T-helper 17 cell (primary cell): ENCODE data around the gene ALG14. TPM values are rescaled to one million over a fixed set of nuclear protein-coding genes. Genes with fewer than 3 reads are reported as not detected.

Source experiments
- ATAC-seq: fragments of 150-1000 bp; cut with Tn5 transposase; 2 replicates; pipeline ENCODE4 v1.10.0; 2021; ENCODE audit warnings: mild to moderate bottlenecking, moderate library complexity
- DNase-seq, 3 donors: peaks; one replicate each; pipeline versions ENCODE4 v3.0.0 to v3.0.0-alpha.2; 2020 to 2021
- H3K9me3 ChIP-seq: one replicate; pipeline ENCODE4 v1.7.0; 2013; ENCODE audit warnings: low read length, mild to moderate bottlenecking; ENCODE audit not compliant: control insufficient read depth, poor library complexity, severe bottlenecking
- H3K27ac Mint-ChIP-seq: one replicate; pipeline ENCODE4 v1.8.0; 2022; ENCODE audit warnings: mild to moderate bottlenecking, moderate library complexity, mixed read lengths
- H3K27me3 Mint-ChIP-seq: one replicate; pipeline ENCODE4 v1.8.0; 2022; ENCODE audit warnings: mixed read lengths
- H3K36me3 Mint-ChIP-seq: one replicate; pipeline ENCODE4 v1.8.0; 2022; ENCODE audit warnings: low read depth, mixed read lengths
- H3K4me1 Mint-ChIP-seq: one replicate; pipeline ENCODE4 v1.8.0; 2022; ENCODE audit warnings: mild to moderate bottlenecking, mixed read lengths
- H3K4me3 Mint-ChIP-seq: one replicate; pipeline ENCODE4 v1.8.0; 2022; ENCODE audit warnings: mild to moderate bottlenecking, moderate library complexity, mixed read lengths
- total RNA-seq, 4 donors: library from RNA in 2 of 4; stranded (reverse) in 2 of 4; gene quantifications; one replicate each; pipeline ENCODE4 v1.2.3 and lab custom pipeline; 2022 to 2026

ALG14 gene
- total RNA-seq, 2 donors from 2014 or later = 1.5 to 1.8 TPM

DNA sequence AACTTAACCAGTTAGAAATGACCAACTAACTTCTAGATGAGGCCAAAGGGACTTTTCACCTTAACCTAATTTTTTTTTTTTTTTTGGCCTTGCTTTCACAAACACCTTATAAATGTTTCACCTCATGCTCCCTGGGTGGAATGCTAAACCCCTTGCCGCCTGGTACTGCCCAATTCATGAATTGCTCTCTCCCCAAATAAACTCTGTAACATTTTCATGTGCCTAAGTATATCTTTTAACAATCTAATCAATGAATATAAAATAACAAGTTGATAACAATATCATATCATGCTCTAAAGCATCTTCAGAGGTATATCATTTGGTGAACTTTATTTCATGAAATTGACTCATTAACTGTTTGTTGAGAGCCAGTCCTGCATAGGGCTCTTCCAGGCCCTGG lies 134.9 kb downstream of the ALG14 start:
- no peak overlapping the region for H3K27ac Mint-ChIP-seq
- no peaks in the 10 kb centered on the region for H3K9me3 ChIP-seq
- ATAC-seq (no peak), DNase-seq (no peak)
- peaks cover 5% of the 10 kb centered on the region for H3K4me1 Mint-ChIP-seq
- H3K36me3 Mint-ChIP-seq = peaks cover 4% of the 10 kb centered on the region
- peaks cover 27% of the 10 kb centered on the region for H3K27me3 Mint-ChIP-seq
- H3K4me3 Mint-ChIP-seq = no peak overlapping the region

DNA sequence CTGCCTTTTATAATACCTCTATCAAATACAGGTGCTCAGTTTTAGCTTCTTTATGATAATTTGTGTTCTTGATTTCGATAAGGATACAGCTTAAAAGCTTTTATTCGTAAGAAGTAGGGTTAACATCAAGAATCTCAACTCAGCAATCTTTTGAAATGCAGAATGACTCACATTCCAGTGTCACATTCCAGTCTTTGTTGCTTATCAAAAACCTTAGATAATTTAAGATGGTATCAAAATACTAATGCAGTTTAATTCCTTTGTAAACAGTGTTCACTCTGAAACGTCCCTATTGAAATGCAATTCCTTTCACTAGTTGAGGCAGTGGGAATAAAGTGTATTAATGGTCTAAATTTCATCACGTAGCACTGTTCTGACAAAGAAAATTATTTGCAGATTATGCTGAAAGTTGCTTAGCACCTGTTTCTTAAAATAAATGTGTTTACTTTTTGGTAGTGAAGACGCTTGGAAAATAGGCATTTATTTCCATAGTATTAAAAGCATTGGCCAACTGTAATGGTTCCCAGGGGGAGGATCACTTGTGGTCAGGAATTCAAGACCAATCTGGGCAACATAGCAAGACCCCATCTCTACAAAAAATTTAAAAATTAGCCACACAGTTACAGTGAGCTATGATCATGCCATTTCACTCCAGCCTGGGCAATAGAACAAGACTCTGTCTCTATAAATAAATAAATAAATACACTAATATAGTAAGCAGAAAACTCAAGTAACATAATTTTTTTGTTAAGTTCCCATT lies 135.7 kb downstream of the ALG14 start:
- Mint-ChIP-seq H3K36me3 (peaks cover 4% of the 10 kb centered on the region), H3K4me3 (no peak overlapping the region), H3K27ac (no peak overlapping the region), H3K4me1 (peaks cover 5% of the 10 kb centered on the region), H3K27me3 (peaks cover 27% of the 10 kb centered on the region)
- no peaks in the 10 kb centered on the region for H3K9me3 ChIP-seq
- ATAC-seq (no peak), DNase-seq (no peak)

DNA sequence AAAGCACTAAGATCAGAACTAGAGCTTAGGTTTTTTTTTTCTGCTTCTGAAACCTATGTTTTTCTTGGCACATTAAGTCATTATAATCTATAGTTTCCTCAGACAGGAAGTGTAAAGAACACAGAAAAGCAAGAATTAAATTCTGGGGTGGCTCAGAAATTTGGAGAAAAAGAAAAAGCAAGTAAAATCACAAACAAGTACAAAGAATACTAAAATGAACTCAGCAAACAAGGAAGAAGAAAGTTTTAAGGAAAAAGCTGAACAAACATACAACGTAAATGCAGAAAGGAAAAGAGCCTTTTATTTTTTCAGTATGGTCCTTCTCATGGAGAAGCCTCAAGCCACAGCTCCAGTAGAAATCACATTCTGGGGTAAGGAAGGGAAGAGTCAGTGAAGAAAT lies 137.3 kb downstream of the ALG14 start:
- Mint-ChIP-seq H3K36me3 (peaks cover 4% of the 10 kb centered on the region), H3K27ac (no peak overlapping the region), H3K4me3 (no peak overlapping the region), H3K27me3 (peaks cover 24% of the 10 kb centered on the region), H3K4me1 (peaks cover 5% of the 10 kb centered on the region)
- H3K9me3 ChIP-seq = no peaks in the 10 kb centered on the region
- DNase-seq = no peak
- no peak for ATAC-seq

DNA sequence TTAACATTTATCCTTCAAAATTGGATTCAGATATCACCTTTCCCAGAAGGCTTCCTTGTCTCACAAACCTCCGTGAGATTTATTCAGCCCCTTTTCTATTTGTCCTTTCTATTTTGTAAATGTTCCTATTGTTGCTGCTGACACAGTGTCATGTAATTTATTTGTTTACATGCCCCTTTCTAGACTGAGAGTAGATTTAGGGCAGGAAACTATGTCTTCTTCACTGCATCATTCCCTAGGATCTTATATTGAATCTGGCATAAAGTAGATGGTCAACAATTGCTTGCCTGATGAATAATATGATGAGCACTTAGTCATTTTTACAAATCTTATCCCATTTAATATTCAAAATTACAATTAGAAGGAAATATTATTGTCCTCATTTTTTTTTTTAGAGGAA lies 137.7 kb downstream of the ALG14 start:
- no peaks in the 10 kb centered on the region for H3K9me3 ChIP-seq
- H3K27ac Mint-ChIP-seq = no peak overlapping the region
- peaks cover 5% of the 10 kb centered on the region for H3K4me1 Mint-ChIP-seq
- ATAC-seq = no peak
- peaks cover 21% of the 10 kb centered on the region for H3K27me3 Mint-ChIP-seq
- no peak for DNase-seq
- no peak overlapping the region for H3K4me3 Mint-ChIP-seq
- H3K36me3 Mint-ChIP-seq = peaks cover 4% of the 10 kb centered on the region

DNA sequence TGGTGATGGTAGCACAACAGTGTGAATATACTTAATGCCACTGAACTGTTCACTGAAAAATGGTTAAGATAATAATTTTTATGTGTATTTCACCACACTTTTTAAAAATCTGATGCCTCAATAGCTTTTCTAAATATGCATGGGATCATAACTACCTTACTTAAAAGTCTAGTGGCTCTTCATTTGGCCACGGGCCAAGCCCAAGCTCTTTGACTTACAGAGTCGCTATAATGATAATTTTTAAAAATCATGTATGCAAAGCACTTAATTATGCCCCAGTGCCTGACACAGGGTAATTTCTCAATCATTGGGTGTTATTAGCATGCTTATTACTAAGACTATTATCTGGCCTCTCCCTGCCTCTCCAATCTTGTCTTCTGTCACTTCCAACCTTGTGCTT lies 138.2 kb downstream of the ALG14 start:
- H3K9me3 ChIP-seq = no peaks in the 10 kb centered on the region
- no peak for ATAC-seq
- Mint-ChIP-seq H3K36me3 (peaks cover 4% of the 10 kb centered on the region), H3K4me1 (peaks cover 5% of the 10 kb centered on the region), H3K4me3 (no peak overlapping the region), H3K27ac (no peak overlapping the region), H3K27me3 (peaks cover 21% of the 10 kb centered on the region)
- no peak for DNase-seq

DNA sequence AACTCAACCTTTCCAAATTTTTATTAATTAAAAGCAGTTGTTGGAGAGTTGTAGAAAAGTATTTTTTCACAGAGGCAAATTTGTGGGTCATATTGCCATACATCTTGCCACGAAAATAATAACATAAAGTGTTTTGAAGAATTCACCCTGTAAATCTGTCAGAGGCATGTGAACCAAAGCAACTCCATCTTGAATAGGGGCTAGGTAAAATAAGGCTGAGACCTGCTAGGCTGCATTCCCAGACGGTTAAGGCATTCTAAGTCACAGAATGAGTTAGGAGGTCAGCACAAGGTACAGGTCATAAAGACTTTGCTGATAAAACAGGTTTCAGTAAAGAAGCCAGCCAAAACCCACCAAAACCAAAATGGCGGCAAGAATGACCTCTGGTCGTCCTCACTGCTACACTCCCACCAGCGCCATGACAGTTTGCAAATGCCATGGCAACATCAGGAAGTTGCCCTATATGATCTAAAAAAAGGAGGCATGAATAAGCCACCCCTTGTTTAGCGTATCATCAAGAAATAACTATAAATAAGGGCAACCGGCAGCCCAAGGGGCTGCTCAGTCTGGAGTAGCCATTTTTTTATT lies 141.4 kb downstream of the ALG14 start:
- no peaks in the 10 kb centered on the region for H3K36me3 Mint-ChIP-seq
- H3K27me3 Mint-ChIP-seq = peaks cover 27% of the 10 kb centered on the region
- H3K9me3 ChIP-seq = no peaks in the 10 kb centered on the region
- H3K27ac Mint-ChIP-seq = no peak overlapping the region
- DNase-seq (no peak), ATAC-seq (no peak)
- no peak overlapping the region for H3K4me3 Mint-ChIP-seq
- H3K4me1 Mint-ChIP-seq = peaks cover 8% of the 10 kb centered on the region

DNA sequence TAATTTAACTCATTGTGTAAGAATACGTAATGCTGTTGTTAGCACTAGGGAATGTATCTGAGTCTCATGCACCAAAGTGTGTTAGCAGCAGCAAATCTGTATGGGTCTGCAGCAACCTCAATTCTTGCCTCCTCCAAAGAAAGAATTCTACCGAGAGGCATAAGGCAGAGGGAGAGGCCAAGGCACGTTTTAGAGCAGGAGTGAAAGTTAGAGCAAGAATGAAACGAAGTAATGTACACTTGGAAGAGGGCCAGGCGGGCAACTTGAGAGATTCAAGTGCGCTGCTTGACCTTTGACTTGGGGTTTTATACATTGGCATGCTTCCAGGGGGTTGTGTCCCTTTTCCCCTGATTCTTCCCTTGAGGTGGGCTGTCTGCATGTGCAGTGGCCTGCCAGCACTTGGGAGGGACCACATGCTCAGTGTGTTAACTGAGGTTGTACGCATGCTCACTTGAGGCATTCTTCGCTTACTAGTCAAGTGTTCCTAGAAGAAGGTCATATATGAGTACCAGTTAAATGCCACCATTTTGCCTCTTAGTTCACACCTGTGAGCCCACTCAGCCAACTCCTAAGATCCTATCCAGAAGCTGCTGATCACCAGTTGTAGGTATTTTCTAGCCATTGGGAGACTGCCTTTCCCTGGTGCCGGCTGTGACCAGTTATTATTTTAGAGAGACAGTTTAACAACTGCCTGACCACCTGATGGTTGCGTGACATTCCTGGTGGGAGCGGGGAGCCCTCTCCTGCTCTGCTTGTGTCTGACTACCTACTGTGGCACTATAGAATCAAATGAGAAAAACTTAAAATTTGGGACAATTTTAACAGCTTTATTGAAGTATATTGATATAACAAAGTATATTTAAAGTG lies 143.2 kb downstream of the ALG14 start:
- Mint-ChIP-seq H3K4me3 (no peak overlapping the region), H3K27ac (no peak overlapping the region), H3K36me3 (no peaks in the 10 kb centered on the region), H3K27me3 (peaks cover 32% of the 10 kb centered on the region), H3K4me1 (peaks cover 15% of the 10 kb centered on the region)
- ATAC-seq (no peak), DNase-seq (no peak)
- no peaks in the 10 kb centered on the region for H3K9me3 ChIP-seq

DNA sequence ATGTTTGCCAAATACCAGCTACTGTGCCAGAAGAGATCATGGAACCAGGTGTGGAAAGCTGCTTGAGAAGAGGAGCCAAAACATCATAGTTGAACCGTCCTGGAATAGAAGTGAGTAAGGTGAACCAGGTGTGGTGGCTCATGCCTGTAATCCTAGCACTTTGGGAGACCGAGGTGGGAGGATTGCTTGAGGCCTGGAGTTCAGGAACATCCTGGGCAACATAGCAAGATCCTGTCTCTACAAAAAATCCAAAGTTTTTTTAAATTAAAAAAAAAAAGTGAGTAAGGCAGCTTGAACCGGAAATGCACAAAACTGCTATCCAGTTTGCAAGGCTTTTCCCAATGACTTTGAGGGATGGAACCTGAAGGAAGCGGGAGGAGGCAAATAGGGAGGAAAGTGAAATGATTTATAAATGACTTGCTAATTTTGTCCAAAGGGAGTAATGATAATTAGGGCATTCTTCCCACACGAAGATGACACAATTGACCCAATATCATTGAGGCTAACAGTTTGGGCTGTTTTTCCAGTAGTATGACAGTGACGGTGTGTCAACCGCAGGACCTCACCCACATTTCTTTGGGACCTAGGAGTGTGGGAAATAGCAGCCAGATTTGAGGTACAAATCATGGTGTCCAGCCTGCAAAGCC lies 144.3 kb downstream of the ALG14 start:
- ATAC-seq = no peak
- peaks cover 44% of the 10 kb centered on the region for H3K27me3 Mint-ChIP-seq
- H3K4me3 Mint-ChIP-seq = peak overlapping the region; percentile 92
- H3K9me3 ChIP-seq = no peaks in the 10 kb centered on the region
- peaks cover 3% of the 10 kb centered on the region for H3K36me3 Mint-ChIP-seq
- peak overlapping the region; percentile 32 for H3K27ac Mint-ChIP-seq
- no peak for DNase-seq
- peaks cover 16% of the 10 kb centered on the region for H3K4me1 Mint-ChIP-seq

DNA sequence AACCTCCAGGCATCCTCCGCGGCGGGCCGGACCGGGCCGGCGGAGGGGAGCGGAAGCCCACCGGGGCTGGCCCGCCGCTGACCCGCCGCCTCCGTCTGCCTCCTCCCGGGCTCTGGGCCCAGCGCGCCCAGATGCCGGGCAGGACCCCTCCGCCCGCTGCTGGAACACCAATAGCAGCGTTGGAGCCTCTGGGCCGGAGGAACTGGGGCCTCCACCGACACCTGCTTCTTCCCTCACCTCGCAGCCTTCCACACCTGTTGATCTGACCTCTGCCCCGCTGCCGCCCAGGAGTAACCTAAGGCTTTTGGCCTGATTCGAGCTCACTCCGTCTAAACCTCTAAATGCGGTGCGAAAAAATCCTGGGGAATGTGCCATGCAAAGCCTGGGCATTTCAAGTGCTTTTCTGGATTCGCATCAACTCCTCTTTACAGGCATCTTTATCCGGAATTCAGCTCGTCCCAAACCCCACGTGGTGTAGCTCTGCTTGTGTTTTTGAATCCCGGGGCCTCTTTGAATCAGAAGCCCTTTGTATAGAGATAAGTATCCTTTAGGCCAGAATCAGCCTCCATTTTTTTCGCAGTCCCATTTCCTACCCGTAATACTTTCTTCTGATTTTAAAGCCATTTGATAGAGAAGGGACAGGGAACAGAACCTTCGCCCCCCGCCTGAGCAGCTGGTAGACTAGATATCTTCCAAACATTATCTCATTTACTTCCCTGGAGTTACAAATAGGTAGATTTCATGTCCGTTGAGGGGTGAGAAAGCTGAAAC lies 145.2 kb downstream of the ALG14 start:
- H3K9me3 ChIP-seq = no peaks in the 10 kb centered on the region
- peak overlapping the region; percentile 32 for H3K27ac Mint-ChIP-seq
- H3K36me3 Mint-ChIP-seq = peaks cover 3% of the 10 kb centered on the region
- peaks cover 16% of the 10 kb centered on the region for H3K4me1 Mint-ChIP-seq
- H3K27me3 Mint-ChIP-seq = peaks cover 51% of the 10 kb centered on the region
- peak overlapping the region; percentile 92 for H3K4me3 Mint-ChIP-seq
- ATAC-seq = no peak
- no peak for DNase-seq

DNA sequence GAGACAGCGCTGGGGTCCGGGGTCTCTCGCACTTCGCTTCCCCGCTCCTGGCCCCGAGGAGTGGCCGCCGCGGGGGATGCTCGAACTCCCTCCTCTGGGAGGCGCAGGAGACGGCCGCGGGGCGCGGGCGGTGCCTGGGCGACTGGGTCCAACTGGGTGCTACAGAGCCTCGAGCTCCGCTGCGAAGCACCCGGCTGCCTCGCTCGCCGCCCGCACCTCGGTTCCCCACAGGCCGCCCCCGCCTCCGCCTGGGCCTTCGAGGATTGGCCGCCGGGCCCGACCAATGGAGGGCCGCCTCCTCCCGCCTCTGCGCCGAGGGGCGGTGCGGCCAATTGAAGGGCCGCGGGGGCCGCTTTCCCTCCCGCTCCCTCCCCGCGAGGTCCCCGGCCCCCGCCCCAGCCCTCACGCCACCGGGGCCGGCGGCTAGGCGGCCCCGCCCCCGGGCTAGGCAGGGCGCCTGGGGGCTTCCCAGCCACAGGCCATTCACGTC lies 145.8 kb downstream of the ALG14 start, which contains the start of gene CNN3:
CNN3 (minus strand) TSS at position 196 of the 490 bp plus-strand sequence. CDS start 216 bp downstream, outside the sequence.
- Mint-ChIP-seq H3K4me3 (peak within 1 kb of the TSS; percentile 92), H3K36me3 (peaks cover 3% of the 10 kb centered on the region), H3K27me3 (peaks cover 51% of the 10 kb centered on the region), H3K27ac (peak within 1 kb of the TSS; percentile 32), H3K4me1 (peaks cover 16% of the 10 kb centered on the region)
- DNase-seq (peak; percentile 24 to 41 (median 33)), ATAC-seq (peak; percentile 89)
- H3K9me3 ChIP-seq = no peaks in the 10 kb centered on the region

DNA sequence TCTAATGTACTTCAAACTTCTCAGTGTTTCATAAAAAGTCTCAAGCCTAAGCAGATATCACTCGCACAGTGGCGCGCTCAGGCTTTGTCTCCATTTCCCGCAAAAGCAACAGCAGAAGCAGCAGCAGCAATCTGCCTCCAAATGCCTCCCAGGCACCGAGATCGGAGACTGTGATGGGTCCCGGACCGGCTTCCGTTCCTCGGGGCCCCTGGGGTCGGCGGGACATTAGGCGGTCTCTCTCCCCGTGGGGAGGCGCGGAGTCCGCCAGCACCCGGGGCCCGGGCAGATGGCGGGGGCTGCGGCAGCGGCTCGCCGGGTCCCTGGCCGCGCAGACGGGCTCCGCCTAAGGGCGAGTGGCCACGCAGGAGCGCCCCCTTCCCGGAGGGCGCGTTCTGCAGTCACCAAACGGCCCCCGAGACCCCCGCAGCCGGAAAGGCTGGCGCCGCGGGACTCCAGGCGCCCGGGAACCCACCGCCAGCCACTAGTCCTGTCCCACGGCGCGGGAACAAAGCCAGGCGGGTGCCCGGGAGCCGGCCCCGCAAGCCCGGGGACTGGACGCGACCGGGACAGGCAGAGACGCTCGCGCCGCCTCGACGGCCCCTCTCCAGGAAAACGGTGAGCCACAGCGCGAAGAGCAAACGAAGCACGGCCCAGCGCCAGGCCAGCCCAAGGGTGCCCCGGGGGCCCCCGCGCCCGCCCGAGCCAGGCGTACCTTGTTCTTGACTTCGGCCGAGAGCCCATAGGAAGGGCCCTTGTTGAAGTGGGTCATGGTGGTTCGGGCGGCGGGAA lies 146.4 kb downstream of the ALG14 start:
- peaks cover 3% of the 10 kb centered on the region for H3K36me3 Mint-ChIP-seq
- H3K9me3 ChIP-seq = no peaks in the 10 kb centered on the region
- H3K27ac Mint-ChIP-seq = no peak overlapping the region
- ATAC-seq (peak; percentile 19), DNase-seq (peak in 1 of 3 donors; percentile 5)
- H3K27me3 Mint-ChIP-seq = peaks cover 56% of the 10 kb centered on the region
- H3K4me3 Mint-ChIP-seq = peak overlapping the region; percentile 86
- peaks cover 16% of the 10 kb centered on the region for H3K4me1 Mint-ChIP-seq
